HEK293 (cell line): ENCODE measurements around the gene DGCR8.

ENCODE experiments used
- CTCF ChIA-PET: fragments of 350-600 bp; formaldehyde crosslinking; extraction: SDS; loops from one replicate; lab custom pipeline; 2021; ENCODE audit warnings: antibody characterized with exemption; lab: Yijun Ruan, JAX
- POLR2A ChIA-PET: fragments of 300-600 bp; formaldehyde crosslinking; extraction: SDS; loops from one replicate; lab custom pipeline; 2020; ENCODE audit warnings: antibody characterized with exemption, inconsistent platforms; lab: Yijun Ruan, JAX
- H3K27ac ChIP-seq: fragments of 200-500 bp; sonication (Bioruptor generic); 2 replicates; pipeline ENCODE4 v1.5.1; 2014; ENCODE audit warnings: low read depth, low read length, control low read depth, inconsistent platforms; ENCODE audit errors: extremely low read depth
- H3K36me3 ChIP-seq, 2 experiments: fragments of 200-500 bp in 1 of 2; sonication (Bioruptor generic) in 1 of 2; 1 replicate in 1 of 2; 2 replicates in 1 of 2; pipeline ENCODE4 v1.5.1; 2014 to 2017; ENCODE audit warnings: inconsistent platforms in 2 of 2, low read length in 2 of 2; ENCODE audit not compliant: control insufficient read depth in 2 of 2, insufficient read depth in 1 of 2
- H3K4me1 ChIP-seq: fragments of 200-500 bp; sonication (Bioruptor generic); 2 replicates; pipeline ENCODE4 v1.5.1; 2014; ENCODE audit warnings: mild to moderate bottlenecking, low read length, inconsistent platforms; ENCODE audit not compliant: control insufficient read depth, insufficient read depth
- H3K4me3 ChIP-seq: 2 replicates; pipeline ENCODE4 v1.5.1; 2011; ENCODE audit warnings: low read depth, mild to moderate bottlenecking, control low read depth, low read length, moderate library complexity
- H3K9me3 ChIP-seq: fragments of 200-500 bp; sonication (Bioruptor generic); 2 replicates; pipeline ENCODE4 v1.5.1; 2014; ENCODE audit warnings: low read depth, low read length, inconsistent platforms; ENCODE audit not compliant: control insufficient read depth, insufficient read depth
- GLIS1 ChIP-seq: fragments of 450-650 bp; formaldehyde crosslinking; IDR thresholded peaks from 2 replicates; pipeline ENCODE4 v1.5.1; 2016; ENCODE audit warnings: missing biosample characterization, missing genetic modification characterization
- GLIS2 ChIP-seq: fragments of 450-650 bp; formaldehyde crosslinking; IDR thresholded peaks from 2 replicates; pipeline ENCODE4 v1.5.1; 2016; ENCODE audit warnings: missing biosample characterization, missing genetic modification characterization
- SCRT1 ChIP-seq: fragments of 450-650 bp; formaldehyde crosslinking; IDR thresholded peaks from 2 replicates; pipeline ENCODE4 v1.5.1; 2016; ENCODE audit warnings: missing biosample characterization, missing genetic modification characterization, borderline replicate concordance
- ZBTB17 ChIP-seq: fragments of 450-650 bp; formaldehyde crosslinking; IDR thresholded peaks from 2 replicates; pipeline ENCODE4 v1.5.1; 2016; ENCODE audit warnings: missing biosample characterization, missing genetic modification characterization
- ZBTB21 ChIP-seq: fragments of 450-650 bp; formaldehyde crosslinking; IDR thresholded peaks from 2 replicates; pipeline ENCODE4 v1.5.1; 2017; ENCODE audit warnings: missing biosample characterization, missing genetic modification characterization
- ZNF174 ChIP-seq: fragments of 450-650 bp; formaldehyde crosslinking; IDR thresholded peaks from 2 replicates; pipeline ENCODE4 v1.5.0; 2017; ENCODE audit warnings: missing biosample characterization, mild to moderate bottlenecking, missing genetic modification characterization
- ZNF302 ChIP-seq: fragments of 450-650 bp; formaldehyde crosslinking; IDR thresholded peaks from 2 replicates; pipeline ENCODE4 v1.5.1; 2016; ENCODE audit warnings: missing biosample characterization, missing genetic modification characterization, low read depth
- ZNF561 ChIP-seq: fragments of 450-650 bp; IDR thresholded peaks from 2 replicates; pipeline ENCODE4 v1.5.1; 2018; ENCODE audit warnings: missing biosample characterization, missing genetic modification characterization, borderline replicate concordance
- ZNF747 ChIP-seq: fragments of 450-650 bp; formaldehyde crosslinking; IDR thresholded peaks from 2 replicates; pipeline ENCODE4 v1.5.1; 2016; ENCODE audit warnings: missing biosample characterization, missing genetic modification characterization
- TF ChIP-seq, protein P1 (sequence below): fragments of 450-650 bp; formaldehyde crosslinking; IDR thresholded peaks from 2 replicates; pipeline ENCODE4 v1.5.1; 2016; ENCODE audit warnings: missing biosample characterization, missing genetic modification characterization, borderline replicate concordance
- TF ChIP-seq, protein P2 (sequence below): fragments of 450-650 bp; formaldehyde crosslinking; IDR thresholded peaks from 2 replicates; pipeline ENCODE4 v1.5.1; 2017; ENCODE audit warnings: missing biosample characterization, missing genetic modification characterization
- TF ChIP-seq, protein P3 (sequence below): fragments of 450-650 bp; formaldehyde crosslinking; conservative IDR thresholded peaks from 2 replicates; pipeline ENCODE4 v1.5.1; 2016; ENCODE audit warnings: low read depth, missing biosample characterization, missing genetic modification characterization

The DGCR8 gene

DNA sequence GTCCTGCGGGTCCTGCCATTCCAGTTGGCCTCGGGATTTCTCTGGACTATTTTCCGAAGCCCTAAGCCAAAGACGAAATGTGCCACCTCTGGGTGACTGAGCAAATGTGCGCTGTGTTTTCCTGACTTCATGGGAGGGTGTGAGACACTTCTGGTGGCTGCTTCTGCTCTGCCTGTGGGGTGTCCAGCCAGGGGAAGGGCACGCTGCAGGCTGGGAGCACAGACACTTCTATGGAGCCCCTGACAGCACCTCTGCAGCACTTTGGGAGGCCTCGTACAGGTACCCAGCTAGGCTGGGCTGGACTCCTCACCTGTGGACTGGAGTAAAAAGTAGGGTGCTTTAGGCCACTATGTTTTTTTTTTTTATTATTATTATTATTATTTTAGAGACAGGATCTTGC lies 41.5 kb upstream of the DGCR8 start (continued):
- TF ChIP-seq, protein P1, sequence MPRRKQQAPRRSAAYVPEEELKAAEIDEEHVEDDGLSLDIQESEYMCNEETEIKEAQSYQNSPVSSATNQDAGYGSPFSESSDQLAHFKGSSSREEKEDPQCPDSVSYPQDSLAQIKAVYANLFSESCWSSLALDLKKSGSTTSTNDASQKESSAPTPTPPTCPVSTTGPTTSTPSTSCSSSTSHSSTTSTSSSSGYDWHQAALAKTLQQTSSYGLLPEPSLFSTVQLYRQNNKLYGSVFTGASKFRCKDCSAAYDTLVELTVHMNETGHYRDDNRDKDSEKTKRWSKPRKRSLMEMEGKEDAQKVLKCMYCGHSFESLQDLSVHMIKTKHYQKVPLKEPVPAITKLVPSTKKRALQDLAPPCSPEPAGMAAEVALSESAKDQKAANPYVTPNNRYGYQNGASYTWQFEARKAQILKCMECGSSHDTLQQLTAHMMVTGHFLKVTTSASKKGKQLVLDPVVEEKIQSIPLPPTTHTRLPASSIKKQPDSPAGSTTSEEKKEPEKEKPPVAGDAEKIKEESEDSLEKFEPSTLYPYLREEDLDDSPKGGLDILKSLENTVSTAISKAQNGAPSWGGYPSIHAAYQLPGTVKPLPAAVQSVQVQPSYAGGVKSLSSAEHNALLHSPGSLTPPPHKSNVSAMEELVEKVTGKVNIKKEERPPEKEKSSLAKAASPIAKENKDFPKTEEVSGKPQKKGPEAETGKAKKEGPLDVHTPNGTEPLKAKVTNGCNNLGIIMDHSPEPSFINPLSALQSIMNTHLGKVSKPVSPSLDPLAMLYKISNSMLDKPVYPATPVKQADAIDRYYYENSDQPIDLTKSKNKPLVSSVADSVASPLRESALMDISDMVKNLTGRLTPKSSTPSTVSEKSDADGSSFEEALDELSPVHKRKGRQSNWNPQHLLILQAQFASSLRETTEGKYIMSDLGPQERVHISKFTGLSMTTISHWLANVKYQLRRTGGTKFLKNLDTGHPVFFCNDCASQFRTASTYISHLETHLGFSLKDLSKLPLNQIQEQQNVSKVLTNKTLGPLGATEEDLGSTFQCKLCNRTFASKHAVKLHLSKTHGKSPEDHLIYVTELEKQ (tag by site-specific recombination): no peak
- TF ChIP-seq ZNF747 (tag by site-specific recombination): no peak
- no peak for TF ChIP-seq ZNF561 (tag by site-specific recombination)
- TF ChIP-seq ZBTB21 (tag by site-specific recombination): no peak
- TF ChIP-seq SCRT1 (tag by site-specific recombination): no peak
- no peak for TF ChIP-seq ZNF302 (tag by site-specific recombination)
- TF ChIP-seq ZBTB17 (tag by site-specific recombination): no peak

DNA sequence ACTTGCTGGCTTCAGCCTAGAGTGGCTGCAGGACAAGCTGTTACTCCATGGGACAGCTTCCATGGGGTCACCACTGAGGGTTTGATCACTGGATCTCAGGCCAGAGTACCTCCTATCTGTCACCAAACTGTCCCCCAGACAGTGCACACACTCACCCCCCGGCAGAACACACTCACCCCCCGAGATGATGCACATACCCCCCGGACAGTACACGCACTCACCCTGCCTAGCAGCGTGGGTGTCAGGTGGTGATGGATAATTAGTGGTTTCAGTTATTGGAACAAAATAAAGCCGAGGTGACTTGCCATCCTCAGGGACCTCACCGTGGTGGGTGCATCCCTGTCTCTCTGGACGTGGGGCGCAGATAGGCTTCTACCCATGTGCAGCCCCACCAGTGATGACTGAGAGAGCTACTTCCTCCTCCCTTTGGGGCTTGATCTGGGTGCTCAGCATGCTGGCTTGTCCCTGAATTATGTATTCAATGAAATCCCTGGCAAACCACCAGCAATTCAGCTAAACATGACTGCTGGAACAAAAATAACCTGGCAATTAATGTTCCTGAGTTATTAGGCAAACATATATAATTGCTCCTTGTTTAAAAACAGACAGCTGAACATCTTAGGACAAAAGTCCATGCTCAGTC lies 40.2 kb upstream of the DGCR8 start:
- Histone ChIP-seq H3K4me3 (no peak overlapping the region), H3K9me3 (no peaks in the 10 kb centered on the region), H3K27ac (no peak overlapping the region), H3K36me3 (peaks cover 0 to 38% of the 10 kb centered on the region in 2 experiments; a peak in 1 of 3 replicates), H3K4me1 (no peaks in the 10 kb centered on the region)
- TF ChIP-seq GLIS2 (tag by site-specific recombination) (peak; percentile 55), ZNF174 (tag by site-specific recombination) (no peak), GLIS1 (tag by site-specific recombination) (peak; percentile 98), ZNF747 (tag by site-specific recombination) (no peak)
- TF ChIP-seq, protein P2, sequence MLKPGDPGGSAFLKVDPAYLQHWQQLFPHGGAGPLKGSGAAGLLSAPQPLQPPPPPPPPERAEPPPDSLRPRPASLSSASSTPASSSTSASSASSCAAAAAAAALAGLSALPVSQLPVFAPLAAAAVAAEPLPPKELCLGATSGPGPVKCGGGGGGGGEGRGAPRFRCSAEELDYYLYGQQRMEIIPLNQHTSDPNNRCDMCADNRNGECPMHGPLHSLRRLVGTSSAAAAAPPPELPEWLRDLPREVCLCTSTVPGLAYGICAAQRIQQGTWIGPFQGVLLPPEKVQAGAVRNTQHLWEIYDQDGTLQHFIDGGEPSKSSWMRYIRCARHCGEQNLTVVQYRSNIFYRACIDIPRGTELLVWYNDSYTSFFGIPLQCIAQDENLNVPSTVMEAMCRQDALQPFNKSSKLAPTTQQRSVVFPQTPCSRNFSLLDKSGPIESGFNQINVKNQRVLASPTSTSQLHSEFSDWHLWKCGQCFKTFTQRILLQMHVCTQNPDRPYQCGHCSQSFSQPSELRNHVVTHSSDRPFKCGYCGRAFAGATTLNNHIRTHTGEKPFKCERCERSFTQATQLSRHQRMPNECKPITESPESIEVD (tag by site-specific recombination): no peak
- TF ChIP-seq, protein P3, sequence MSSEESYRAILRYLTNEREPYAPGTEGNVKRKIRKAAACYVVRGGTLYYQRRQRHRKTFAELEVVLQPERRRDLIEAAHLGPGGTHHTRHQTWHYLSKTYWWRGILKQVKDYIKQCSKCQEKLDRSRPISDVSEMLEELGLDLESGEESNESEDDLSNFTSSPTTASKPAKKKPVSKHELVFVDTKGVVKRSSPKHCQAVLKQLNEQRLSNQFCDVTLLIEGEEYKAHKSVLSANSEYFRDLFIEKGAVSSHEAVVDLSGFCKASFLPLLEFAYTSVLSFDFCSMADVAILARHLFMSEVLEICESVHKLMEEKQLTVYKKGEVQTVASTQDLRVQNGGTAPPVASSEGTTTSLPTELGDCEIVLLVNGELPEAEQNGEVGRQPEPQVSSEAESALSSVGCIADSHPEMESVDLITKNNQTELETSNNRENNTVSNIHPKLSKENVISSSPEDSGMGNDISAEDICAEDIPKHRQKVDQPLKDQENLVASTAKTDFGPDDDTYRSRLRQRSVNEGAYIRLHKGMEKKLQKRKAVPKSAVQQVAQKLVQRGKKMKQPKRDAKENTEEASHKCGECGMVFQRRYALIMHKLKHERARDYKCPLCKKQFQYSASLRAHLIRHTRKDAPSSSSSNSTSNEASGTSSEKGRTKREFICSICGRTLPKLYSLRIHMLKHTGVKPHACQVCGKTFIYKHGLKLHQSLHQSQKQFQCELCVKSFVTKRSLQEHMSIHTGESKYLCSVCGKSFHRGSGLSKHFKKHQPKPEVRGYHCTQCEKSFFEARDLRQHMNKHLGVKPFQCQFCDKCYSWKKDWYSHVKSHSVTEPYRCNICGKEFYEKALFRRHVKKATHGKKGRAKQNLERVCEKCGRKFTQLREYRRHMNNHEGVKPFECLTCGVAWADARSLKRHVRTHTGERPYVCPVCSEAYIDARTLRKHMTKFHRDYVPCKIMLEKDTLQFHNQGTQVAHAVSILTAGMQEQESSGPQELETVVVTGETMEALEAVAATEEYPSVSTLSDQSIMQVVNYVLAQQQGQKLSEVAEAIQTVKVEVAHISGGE (tag by site-specific recombination): no peak
- ChIA-PET CTCF (no interaction called here), POLR2A (interaction anchor here (0.5 to 0.6 kb wide), 2 partner anchors 10 to 205 kb away, joined by 3 to 5 read pairs; no protein-coding TSS in a partner anchor)
